NCI-H2081 (cell line): ENCODE measurements around the gene B3GALNT2.

Experiments
- DNase-seq, 2 experiments: peaks; one replicate each; lab custom pipeline; 2025; lab: John Stamatoyannopoulos, UW

Gene B3GALNT2

GRCh38 chr1:235409042-235409820 lies 95.0 kb downstream of the B3GALNT2 start:
- DNase-seq: no peak

DNA sequence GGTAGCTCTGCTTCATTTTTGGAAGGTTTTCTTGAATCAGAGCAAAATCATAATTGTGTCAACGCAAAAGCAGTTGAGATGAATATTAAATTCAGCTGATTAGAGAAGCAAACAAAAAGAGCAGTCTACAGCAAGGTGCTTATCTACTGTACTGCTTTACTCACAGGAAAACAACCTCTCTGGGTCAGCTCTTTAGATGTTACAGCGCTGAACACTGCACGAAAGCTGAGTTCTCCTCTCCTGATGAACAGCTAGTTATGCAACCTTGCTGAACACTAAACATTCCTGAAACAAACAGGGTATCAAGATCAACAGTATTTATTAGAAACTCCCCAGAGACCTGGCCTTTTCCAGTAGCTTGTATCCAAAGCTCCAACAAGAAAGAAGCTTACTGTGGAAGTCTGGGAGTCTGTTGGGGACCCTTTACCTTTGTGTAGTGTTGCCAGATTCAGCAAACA lies 95.7 kb downstream of the B3GALNT2 start:
- DNase-seq: no peak

DNA sequence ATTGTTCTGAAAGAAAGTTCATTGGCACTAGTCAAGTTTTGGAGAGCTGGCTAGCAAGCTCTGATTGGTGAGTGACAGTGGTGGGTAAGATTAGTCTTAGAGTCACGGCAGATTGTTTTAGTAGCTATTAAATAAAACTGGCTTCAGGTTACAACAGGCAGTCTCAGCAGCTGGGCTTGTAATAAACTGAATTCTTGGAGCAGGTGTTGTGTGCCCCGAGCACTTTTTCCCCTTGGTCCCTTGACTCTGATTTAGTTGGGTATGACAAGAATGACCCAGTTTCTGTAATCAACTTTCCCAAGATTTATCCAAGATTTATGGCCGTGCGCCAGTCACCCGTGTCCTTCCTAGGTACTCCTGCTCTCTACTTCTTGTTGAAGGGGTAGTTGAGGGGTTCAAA lies 96.8 kb downstream of the B3GALNT2 start:
- DNase-seq: no peak

DNA sequence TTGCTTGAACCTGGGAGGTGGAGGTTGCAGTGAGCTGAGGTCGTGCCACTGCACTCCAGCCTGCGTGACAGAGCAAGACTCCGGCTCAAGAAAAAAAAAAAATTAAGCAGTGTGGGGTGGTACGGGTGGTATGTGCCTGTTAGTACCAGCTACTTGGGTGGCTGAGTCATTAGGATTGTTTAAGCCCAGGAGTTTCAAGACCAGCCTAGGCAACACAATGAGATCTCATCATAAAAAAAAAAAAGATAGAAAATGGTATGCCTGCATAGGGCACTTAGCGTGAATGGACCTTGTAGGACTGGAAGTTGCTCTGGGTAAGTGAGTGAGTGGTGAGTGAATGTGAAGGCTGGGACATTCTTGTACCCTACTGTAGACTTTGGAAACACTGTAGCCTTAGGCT lies 100.1 kb downstream of the B3GALNT2 start:
- DNase-seq: no peak

- DNase-seq: no peak
These were observed 100.7 kb downstream of the B3GALNT2 start for GRCh38 chr1:235403593-235403992.

- DNase-seq: no peak
These were observed 101.6 kb downstream of the B3GALNT2 start for GRCh38 chr1:235402457-235403200.

DNA sequence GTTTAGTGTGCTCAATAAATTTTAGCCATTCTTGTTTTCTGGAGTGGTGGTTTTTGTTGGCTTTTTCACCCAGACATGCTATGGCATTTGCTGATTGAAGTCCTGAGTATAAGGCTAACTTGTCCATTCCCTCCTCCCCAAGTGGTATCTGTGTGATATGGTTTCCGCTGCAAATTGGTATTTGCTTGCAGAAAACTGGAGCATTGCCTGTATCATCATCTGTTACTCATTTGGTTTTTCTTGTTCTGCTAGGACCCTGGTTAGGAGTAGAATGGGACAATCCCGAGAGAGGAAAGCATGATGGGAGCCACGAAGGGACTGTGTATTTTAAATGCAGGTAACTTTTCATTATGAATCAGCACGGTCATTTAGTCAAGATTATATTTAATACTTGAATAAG lies 103.0 kb downstream of the B3GALNT2 start:
- DNase-seq: no peak
